CD1c-positive myeloid dendritic cell (primary cell): ENCODE measurements around the gene USP7.
"Not testable (repeated sequence)": the region's sequence is repeated elsewhere in the genome, so short reads cannot be mapped to it uniquely, and the experiment has no call there.

Experiments used
- DNase-seq: peaks from one replicate; pipeline ENCODE4 v3.0.0-alpha.2; 2016; ENCODE audit errors: extremely low spot score

Gene USP7

DNA sequence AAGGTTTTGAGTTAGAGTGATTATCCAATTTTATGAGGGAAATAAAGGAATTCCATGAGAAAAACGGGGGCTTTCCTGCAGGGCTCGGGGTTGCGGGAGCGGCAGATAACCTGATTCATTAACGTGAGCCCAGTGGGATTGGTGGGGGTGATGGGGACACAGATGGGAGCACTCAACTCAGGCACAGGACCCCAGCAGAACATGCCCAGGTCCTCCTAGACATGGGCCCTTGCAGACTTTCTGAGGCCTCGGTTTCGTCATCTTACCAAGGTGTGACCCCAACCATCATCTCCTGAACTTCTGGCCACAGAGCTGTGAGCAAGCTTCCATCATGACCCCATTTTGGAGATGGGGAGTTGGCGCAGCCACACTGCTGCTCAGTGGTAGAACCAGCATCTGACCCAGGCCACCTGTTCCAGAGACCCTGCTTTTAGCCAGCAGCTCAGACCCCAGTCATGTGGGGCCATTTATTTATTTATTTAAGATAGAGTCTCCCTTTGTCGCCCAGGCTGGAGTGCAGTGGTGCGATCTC, 117.2 kb downstream of the USP7 start:
- no peak for DNase-seq

- no peak for DNase-seq
Measured at GRCh38 chr16:8845699-8846298, 117.9 kb downstream of the USP7 start.

- DNase-seq: not testable (repeated sequence)
Measured at GRCh38 chr16:8843296-8843695, 120.4 kb downstream of the USP7 start.
